ENCODE data around the gene TEX51.

GRCh38 chr2:126887506-126887905 is 11.2 kb upstream of the TEX51 start:
- no peak for TF ChIP-seq GATA2 (IDR thresholded peaks at IDR 0.05; ENCODE audit: low read depth, low read length)
- no peak for TF ChIP-seq GATA3 (IDR thresholded peaks at IDR 0.05; ENCODE audit: low read depth, low read length)
